Glutamatergic neuron (in vitro differentiated cells): ENCODE data around the gene ASB6. TPM values are rescaled to one million over a fixed set of nuclear protein-coding genes. Genes with fewer than 3 reads are reported as not detected.

Experiments
- DNase-seq: peaks from one replicate; pipeline ENCODE4 v3.0.0; 2022
- H3K27ac Mint-ChIP-seq: one replicate; pipeline ENCODE4 v1.8.0; 2020; ENCODE audit warnings: mild to moderate bottlenecking, mixed read lengths, inconsistent platforms; ENCODE audit not compliant: unreplicated experiment
- H3K27me3 Mint-ChIP-seq: one replicate; pipeline ENCODE4 v1.8.0; 2020; ENCODE audit warnings: mild to moderate bottlenecking, moderate library complexity, mixed read lengths, inconsistent platforms; ENCODE audit not compliant: unreplicated experiment
- H3K36me3 Mint-ChIP-seq: one replicate; pipeline ENCODE4 v1.8.0; 2020; ENCODE audit warnings: mild to moderate bottlenecking, mixed read lengths, inconsistent platforms; ENCODE audit not compliant: unreplicated experiment
- H3K4me1 Mint-ChIP-seq: one replicate; pipeline ENCODE4 v1.8.0; 2020; ENCODE audit warnings: mild to moderate bottlenecking, low read depth, mixed read lengths, inconsistent platforms; ENCODE audit not compliant: unreplicated experiment
- H3K4me3 Mint-ChIP-seq: one replicate; pipeline ENCODE4 v1.8.0; 2020; ENCODE audit warnings: mild to moderate bottlenecking, mixed read lengths, inconsistent platforms; ENCODE audit not compliant: unreplicated experiment
- H3K9me3 Mint-ChIP-seq: one replicate; pipeline ENCODE4 v1.8.0; 2020; ENCODE audit warnings: mild to moderate bottlenecking, moderate library complexity, mixed read lengths, inconsistent platforms; ENCODE audit not compliant: unreplicated experiment
- total RNA-seq: library from RNA; stranded (reverse); fragmentation: NEBNext Ultra II Directional; extraction: Animal tissue kit (Norgen Biotek cat#: 25700); gene quantifications from one replicate; pipeline ENCODE4 v1.2.1, GENCODE V29; 2021; ENCODE audit not compliant: unreplicated experiment
- TF ChIP-seq, protein P1 (sequence below): fragments of 200-600 bp; sonication (generic); IDR thresholded peaks from one replicate; pipeline ENCODE4 v1.5.0; 2021; ENCODE audit not compliant: partially characterized antibody, unreplicated experiment

ASB6 gene
- total RNA-seq, 1 donor from 2014 or later: 25.4 TPM

DNA sequence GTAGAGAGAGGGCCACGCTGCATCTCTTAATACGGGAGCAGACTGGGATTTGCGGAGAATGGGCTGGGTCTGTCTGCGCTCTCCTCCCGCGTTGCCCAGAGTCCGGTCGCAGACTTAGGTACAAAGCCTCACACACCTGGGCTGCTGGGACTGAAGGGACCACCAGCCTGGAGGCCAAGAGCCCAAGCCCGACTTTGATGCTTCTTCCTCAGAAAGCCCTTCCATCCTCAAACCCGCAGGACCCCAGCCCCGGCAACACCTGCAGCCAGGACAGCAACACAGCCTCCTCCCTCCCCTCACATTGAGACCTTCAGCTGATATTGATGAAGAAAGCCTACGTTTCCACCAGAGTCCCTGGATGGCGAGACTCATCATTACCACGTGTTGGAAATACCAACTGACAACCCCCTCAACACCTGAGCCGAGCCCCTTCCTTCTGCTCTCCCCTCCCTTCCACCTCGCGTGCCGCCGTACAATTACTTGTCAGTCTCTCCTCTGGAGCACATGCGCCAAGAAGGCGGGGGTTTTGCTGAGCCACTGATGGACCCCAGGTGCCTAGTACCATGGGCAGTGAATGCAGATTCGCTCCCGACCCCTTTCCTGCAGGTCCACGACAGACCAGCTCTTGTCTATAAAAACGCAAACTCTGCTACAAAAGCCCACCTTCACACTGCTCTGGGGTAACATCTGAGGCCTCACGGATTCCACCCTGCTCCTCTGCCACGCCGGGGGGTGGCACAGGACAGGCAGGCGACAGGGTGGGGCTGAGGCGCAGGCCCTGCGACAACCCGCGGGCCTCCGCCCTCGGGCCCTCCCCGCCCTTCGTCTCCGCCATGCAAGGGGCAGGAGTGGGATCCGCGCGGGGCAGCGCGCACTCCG lies 841 bp downstream of the ASB6 start:
- H3K27me3 Mint-ChIP-seq: peaks cover 16% of the 10 kb centered on the region
- peak overlapping the region; percentile 62 for H3K27ac Mint-ChIP-seq
- peaks cover 8% of the 10 kb centered on the region for H3K9me3 Mint-ChIP-seq
- H3K4me1 Mint-ChIP-seq: peaks cover 4% of the 10 kb centered on the region
- no peak for DNase-seq
- H3K4me3 Mint-ChIP-seq: peak overlapping the region; percentile 93
- H3K36me3 Mint-ChIP-seq: no peaks in the 10 kb centered on the region
- TF ChIP-seq, protein P1, sequence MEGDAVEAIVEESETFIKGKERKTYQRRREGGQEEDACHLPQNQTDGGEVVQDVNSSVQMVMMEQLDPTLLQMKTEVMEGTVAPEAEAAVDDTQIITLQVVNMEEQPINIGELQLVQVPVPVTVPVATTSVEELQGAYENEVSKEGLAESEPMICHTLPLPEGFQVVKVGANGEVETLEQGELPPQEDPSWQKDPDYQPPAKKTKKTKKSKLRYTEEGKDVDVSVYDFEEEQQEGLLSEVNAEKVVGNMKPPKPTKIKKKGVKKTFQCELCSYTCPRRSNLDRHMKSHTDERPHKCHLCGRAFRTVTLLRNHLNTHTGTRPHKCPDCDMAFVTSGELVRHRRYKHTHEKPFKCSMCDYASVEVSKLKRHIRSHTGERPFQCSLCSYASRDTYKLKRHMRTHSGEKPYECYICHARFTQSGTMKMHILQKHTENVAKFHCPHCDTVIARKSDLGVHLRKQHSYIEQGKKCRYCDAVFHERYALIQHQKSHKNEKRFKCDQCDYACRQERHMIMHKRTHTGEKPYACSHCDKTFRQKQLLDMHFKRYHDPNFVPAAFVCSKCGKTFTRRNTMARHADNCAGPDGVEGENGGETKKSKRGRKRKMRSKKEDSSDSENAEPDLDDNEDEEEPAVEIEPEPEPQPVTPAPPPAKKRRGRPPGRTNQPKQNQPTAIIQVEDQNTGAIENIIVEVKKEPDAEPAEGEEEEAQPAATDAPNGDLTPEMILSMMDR: no peak

DNA sequence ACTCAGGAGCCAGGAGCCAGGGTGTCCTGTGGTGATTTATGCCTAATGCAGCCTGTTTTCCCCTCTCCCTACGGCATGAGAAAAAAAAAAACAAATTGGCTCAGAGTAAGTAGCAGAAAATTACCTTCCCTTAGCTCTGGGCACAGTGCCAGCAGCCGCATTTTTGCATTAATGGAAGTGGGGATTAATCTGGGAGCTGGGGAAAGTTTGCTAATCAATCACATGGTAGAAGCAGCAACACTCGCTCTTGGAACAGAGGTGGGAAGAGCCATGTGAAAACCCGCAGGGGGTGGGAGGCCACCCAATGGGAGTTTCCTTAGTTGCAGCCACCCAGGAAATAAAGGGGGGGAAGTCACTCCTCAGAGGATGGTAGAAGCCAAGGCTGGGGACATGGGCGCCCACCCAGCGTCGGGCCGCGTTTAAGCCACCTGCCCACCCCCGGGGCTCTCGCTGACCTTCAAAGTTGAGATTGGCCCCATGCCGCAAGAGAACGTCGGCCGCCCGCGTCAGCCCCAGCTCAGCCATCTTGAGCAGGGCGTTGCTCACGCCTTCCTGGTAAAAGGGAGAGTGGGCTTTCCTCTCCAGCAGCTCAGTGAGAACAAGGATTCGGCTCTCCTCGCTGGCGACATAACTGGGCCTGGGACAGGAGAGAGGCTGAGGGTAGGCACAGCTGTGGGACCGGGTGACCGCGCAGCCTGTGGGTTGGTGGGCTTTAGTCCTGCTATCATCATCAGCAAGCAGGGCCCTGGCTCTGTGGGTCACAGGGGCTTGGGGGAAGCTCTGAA lies 1.7 kb downstream of the ASB6 start:
- no peak overlapping the region for H3K27ac Mint-ChIP-seq
- peaks cover 4% of the 10 kb centered on the region for H3K4me1 Mint-ChIP-seq
- peaks cover 16% of the 10 kb centered on the region for H3K27me3 Mint-ChIP-seq
- TF ChIP-seq, protein P1: no peak
- peaks cover 8% of the 10 kb centered on the region for H3K9me3 Mint-ChIP-seq
- H3K36me3 Mint-ChIP-seq: no peaks in the 10 kb centered on the region
- DNase-seq: no peak
- peak overlapping the region; percentile 93 for H3K4me3 Mint-ChIP-seq

DNA sequence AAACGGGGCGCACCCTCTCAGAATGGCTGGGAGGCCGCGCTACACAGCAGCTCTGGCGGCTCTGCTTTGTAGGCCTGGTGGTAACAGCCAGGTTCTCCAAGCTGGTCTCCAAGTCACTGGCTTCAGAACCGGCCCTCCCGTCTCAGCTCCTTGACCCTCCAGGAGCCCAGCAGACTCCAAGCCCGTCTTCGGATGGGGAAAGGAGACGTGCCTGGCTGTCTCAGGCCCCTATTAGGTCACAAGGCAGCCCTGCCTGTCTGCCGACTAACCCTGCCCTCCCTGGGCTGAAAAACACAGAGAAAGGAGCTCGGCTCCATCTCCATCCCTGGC lies 2.2 kb downstream of the ASB6 start:
- DNase-seq: no peak
- Mint-ChIP-seq H3K36me3 (no peaks in the 10 kb centered on the region), H3K27ac (no peak overlapping the region), H3K27me3 (peaks cover 17% of the 10 kb centered on the region), H3K4me1 (peaks cover 4% of the 10 kb centered on the region), H3K4me3 (peak overlapping the region; percentile 38), H3K9me3 (peaks cover 10% of the 10 kb centered on the region)
- TF ChIP-seq, protein P1: no peak

DNA sequence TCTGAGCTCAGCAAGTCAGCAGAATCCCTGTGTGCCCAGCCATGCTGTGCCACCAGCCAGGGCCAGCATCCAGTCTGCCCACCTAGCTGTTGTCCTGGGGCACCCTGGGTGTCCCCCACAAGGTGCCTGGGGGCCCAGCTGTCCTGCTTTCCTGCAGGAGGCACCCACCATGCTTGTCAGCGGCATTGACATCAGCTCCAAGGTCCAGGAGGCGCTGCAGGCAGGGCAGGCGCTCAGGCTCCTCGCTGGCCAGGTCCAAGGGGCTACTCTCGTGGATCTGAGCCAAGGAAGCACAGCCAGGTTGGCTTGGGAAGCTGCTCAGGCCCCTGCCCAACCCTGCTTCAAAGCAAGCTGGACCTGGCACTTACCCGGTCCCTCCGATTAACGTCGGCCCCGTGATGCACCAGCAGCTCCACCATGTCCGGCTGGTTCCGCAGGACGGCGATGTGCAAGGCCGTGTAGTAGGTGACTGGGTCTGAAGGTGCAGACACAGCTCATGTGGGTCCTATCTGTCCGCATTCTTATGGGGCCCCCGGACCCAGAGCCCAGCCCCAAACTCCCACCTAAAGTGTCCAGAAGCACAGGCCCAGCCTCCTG lies 2.8 kb downstream of the ASB6 start:
- Mint-ChIP-seq H3K4me3 (no peak overlapping the region), H3K27ac (no peak overlapping the region), H3K27me3 (peaks cover 18% of the 10 kb centered on the region), H3K4me1 (peaks cover 4% of the 10 kb centered on the region), H3K36me3 (no peaks in the 10 kb centered on the region), H3K9me3 (peaks cover 10% of the 10 kb centered on the region)
- DNase-seq: no peak
- TF ChIP-seq, protein P1: no peak
